Keratinocyte (primary cell): ENCODE results near the gene FGF2.

Source experiments
- EZH2 ChIP-seq: IDR thresholded peaks from one replicate; pipeline ENCODE4 v1.6.1; 2012; ENCODE audit warnings: inconsistent platforms, mild to moderate bottlenecking, low read length, moderate library complexity
- TF ChIP-seq, protein P1 (sequence below), 3 experiments: IDR thresholded peaks in 1 of 3; conservative IDR thresholded peaks in 1 of 3; optimal IDR thresholded peaks in 1 of 3; 2 replicates in 2 of 3; 3 replicates in 1 of 3; pipeline versions ENCODE3 to v1.5.1; 2011; ENCODE audit warnings: low read length in 3 of 3, mild to moderate bottlenecking in 3 of 3, moderate library complexity in 2 of 3, control low read depth in 1 of 3, inconsistent platforms in 1 of 3; ENCODE audit not compliant: insufficient read depth in 2 of 3; ENCODE audit errors: extremely low read depth in 1 of 3

DNA sequence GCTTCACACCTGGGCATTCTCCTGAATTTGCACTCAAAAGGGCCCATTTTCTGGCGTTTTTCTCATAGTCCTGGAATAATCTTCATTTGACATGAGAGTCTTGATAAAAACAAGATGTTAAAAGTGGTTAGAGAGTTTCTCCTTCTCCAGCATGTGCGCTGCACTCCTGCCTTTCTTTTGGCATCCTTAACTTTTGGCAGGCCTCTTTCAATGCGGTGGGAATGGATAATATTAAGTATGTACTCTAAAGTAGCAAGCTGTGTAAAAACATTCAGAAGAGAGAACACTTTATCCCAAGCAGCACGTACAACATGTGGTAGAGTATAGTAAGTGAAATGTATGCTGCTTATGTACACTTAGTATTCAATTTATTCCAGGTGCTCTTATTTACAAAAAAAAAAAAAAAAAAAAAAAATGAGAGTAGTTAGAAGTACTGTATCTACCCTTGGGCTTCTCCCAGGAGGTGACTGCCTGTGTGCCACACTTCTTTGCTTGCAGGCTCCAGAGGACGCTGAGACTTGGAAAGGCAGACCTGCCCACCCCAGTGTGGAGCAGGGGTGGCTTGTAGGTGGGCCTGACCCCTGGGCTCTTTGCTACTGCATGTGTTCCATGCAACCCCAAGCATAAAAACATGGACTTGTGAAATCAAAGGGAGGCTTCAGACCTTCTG lies 3.9 kb downstream of the FGF2 start:
- TF ChIP-seq, protein P1, sequence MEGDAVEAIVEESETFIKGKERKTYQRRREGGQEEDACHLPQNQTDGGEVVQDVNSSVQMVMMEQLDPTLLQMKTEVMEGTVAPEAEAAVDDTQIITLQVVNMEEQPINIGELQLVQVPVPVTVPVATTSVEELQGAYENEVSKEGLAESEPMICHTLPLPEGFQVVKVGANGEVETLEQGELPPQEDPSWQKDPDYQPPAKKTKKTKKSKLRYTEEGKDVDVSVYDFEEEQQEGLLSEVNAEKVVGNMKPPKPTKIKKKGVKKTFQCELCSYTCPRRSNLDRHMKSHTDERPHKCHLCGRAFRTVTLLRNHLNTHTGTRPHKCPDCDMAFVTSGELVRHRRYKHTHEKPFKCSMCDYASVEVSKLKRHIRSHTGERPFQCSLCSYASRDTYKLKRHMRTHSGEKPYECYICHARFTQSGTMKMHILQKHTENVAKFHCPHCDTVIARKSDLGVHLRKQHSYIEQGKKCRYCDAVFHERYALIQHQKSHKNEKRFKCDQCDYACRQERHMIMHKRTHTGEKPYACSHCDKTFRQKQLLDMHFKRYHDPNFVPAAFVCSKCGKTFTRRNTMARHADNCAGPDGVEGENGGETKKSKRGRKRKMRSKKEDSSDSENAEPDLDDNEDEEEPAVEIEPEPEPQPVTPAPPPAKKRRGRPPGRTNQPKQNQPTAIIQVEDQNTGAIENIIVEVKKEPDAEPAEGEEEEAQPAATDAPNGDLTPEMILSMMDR (optimal IDR thresholded peaks at IDR 0.05 in 1 of 3, IDR thresholded peaks at IDR 0.05 in 1 of 3, conservative IDR thresholded peaks at IDR 0.05 in 1 of 3; ENCODE audit: extremely low read depth in 1 of 3, insufficient read depth in 2 of 3, low read length in 3 of 3): no peak
- TF ChIP-seq EZH2: no peak
